Measurements from ENCODE around the gene ROR2.

- TF ChIP-seq EZH2 (IDR thresholded peaks at IDR 0.05; ENCODE audit: insufficient read depth, poor library complexity, severe bottlenecking) (no peak), EZH2phosphoT487 (IDR thresholded peaks at IDR 0.05; ENCODE audit: insufficient read depth, low read depth) (no peak)
Measured at GRCh38 chr9:91817106-91817492, 132.9 kb downstream of the ROR2 start.

Measured in GM23248 (cell line).